PC-9 (cell line): ENCODE data around the gene AP2B1. TPM values are rescaled to one million over a fixed set of nuclear protein-coding genes. Genes with fewer than 3 reads are reported as not detected.

ENCODE experiments used
- BruUV-seq: library from RNA; stranded (reverse); fragments of 400-500 nt; replicated peaks from 2 replicates; lab custom pipeline; 2021; lab: Mats Ljungman, UMichigan
- CTCF ChIA-PET: fragments of 300-600 bp; sonication (Branson Sonifier 250); formaldehyde crosslinking; loops from one replicate; lab custom pipeline; 2022; ENCODE audit warnings: antibody characterized with exemption; lab: Charles Lee
- POLR2A ChIA-PET: fragments of 300-600 bp; sonication (Branson Sonifier 250); formaldehyde crosslinking; loops from one replicate; lab custom pipeline; 2022; ENCODE audit warnings: antibody characterized with exemption; ENCODE audit not compliant: unreplicated experiment; lab: Charles Lee
- DNase-seq, 2 experiments: peaks; one replicate each; pipeline versions ENCODE4 v3.0.0 to v3.0.0-alpha.2; 2015 to 2022; ENCODE audit warnings: mixed read lengths in 1 of 2
- H2AFZ ChIP-seq: fragments of 200-600 bp; sonication (generic); 2 replicates; pipeline ENCODE4 v1.8.1; 2017; ENCODE audit warnings: antibody characterized with exemption
- H3F3A ChIP-seq: fragments of 200-600 bp; sonication (generic); 2 replicates; pipeline ENCODE4 v1.8.1; 2017; ENCODE audit warnings: antibody characterized with exemption, mild to moderate bottlenecking, low read depth; ENCODE audit not compliant: insufficient read depth
- H3K27ac ChIP-seq: fragments of 200-600 bp; sonication (generic); 2 replicates; pipeline ENCODE4 v1.6.1; 2016; ENCODE audit warnings: mixed run types
- H3K27me3 ChIP-seq: fragments of 200-600 bp; sonication (generic); 2 replicates; pipeline ENCODE4 v1.6.1; 2016; ENCODE audit warnings: low read depth, mixed run types; ENCODE audit not compliant: insufficient read depth
- H3K36me3 ChIP-seq: fragments of 200-600 bp; sonication (generic); 2 replicates; pipeline ENCODE4 v1.6.1; 2016; ENCODE audit warnings: low read depth, mixed run types
- H3K4me1 ChIP-seq: fragments of 200-600 bp; sonication (generic); replicated peaks from 2 replicates; pipeline ENCODE4 v1.6.1; 2016; ENCODE audit warnings: mixed run types; ENCODE audit not compliant: insufficient read depth
- H3K4me2 ChIP-seq: fragments of 200-600 bp; sonication (generic); 2 replicates; pipeline ENCODE4 v1.6.1; 2017; ENCODE audit warnings: mixed run types
- H3K4me3 ChIP-seq: fragments of 200-600 bp; sonication (generic); 2 replicates; pipeline ENCODE4 v1.6.1; 2016; ENCODE audit warnings: mixed run types
- H3K79me2 ChIP-seq: fragments of 200-600 bp; sonication (generic); 2 replicates; pipeline ENCODE4 v1.6.1; 2017; ENCODE audit warnings: low read depth, mixed run types
- H3K9me2 ChIP-seq: fragments of 200-600 bp; sonication (generic); 2 replicates; pipeline ENCODE4 v1.8.1; 2017; ENCODE audit warnings: mild to moderate bottlenecking; ENCODE audit not compliant: insufficient read depth
- H3K9me3 ChIP-seq: fragments of 200-600 bp; sonication (generic); 2 replicates; pipeline ENCODE4 v1.8.1; 2016; ENCODE audit warnings: low read depth; ENCODE audit not compliant: insufficient read depth
- H4K20me1 ChIP-seq: fragments of 200-600 bp; sonication (generic); 2 replicates; pipeline ENCODE4 v1.8.1; 2017; ENCODE audit not compliant: insufficient read depth
- CTCF ChIP-seq: fragments of 200-600 bp; sonication (generic); conservative IDR thresholded peaks from 2 replicates; pipeline ENCODE4 v1.6.1; 2017; ENCODE audit warnings: mixed run types, antibody characterized with exemption, mild to moderate bottlenecking, moderate library complexity
- EZH2 ChIP-seq: fragments of 200-600 bp; sonication (generic); IDR thresholded peaks from 2 replicates; pipeline ENCODE4 v1.8.0; 2017; ENCODE audit warnings: antibody characterized with exemption, low read depth
- intact Hi-C: fragments of 100-400 bp; cut with micrococcal nuclease; formaldehyde crosslinking; loops from one replicate; pipeline ENCODE4 v1.10.0; 2022; ENCODE audit not compliant: unreplicated experiment
- total RNA-seq: library from RNA; stranded (reverse); gene quantifications from 2 replicates; pipeline ENCODE4 v1.2.3, GENCODE V29; 2021

Gene AP2B1
- total RNA-seq, 1 experiment from 2014 or later, result 186 TPM

DNA sequence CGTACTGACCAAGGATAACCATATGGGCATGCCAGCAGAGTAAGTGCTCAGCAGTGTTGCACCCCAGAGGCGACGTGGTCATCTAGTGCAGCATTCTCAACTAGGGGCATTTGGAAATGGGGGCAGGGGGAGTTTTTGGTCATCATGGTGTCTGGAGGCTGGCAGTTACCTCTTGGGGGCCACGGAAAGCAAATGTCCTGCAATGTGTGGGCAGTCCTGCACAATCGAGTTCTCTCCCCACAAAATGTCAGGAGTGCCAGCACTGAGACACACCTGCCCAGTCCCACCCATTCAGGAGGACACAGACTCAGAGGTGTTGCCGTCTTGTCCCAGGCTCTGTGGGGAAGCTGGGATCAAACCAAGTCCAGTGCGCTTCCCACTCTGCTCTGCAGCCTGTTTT is 147.3 kb downstream of the AP2B1 start:
- Histone ChIP-seq H3K9me3 (no peaks in the 10 kb centered on the region), H2AFZ (no peak overlapping the region), H3K4me3 (no peak overlapping the region), H3K27ac (no peak overlapping the region), H3K9me2 (no peaks in the 10 kb centered on the region), H3K79me2 (no peaks in the 10 kb centered on the region), H3K27me3 (peaks cover 25% of the 10 kb centered on the region), H3K4me1 (no peaks in the 10 kb centered on the region), H3K4me2 (no peak overlapping the region), H3F3A (no peaks in the 10 kb centered on the region), H3K36me3 (no peaks in the 10 kb centered on the region), H4K20me1 (no peaks in the 10 kb centered on the region; the same call in 1 of the 2 replicates)
- intact Hi-C loops, result no loop called here
- BruUV-seq, result no TSS peak
- POLR2A ChIA-PET, result interaction anchor here (0.5 kb wide), 1 partner anchor 12 kb away, joined by 5 read pairs; no protein-coding TSS in a partner anchor
- CTCF ChIA-PET, result no interaction called here
- DNase-seq, result no peak
- TF ChIP-seq EZH2, result no peak
- TF ChIP-seq CTCF, result no peak

GRCh38 chr17:35735036-35735805 is 148.1 kb downstream of the AP2B1 start:
- CTCF ChIA-PET, result no interaction called here
- no TSS peak for BruUV-seq
- intact Hi-C loops, result no loop called here

DNA sequence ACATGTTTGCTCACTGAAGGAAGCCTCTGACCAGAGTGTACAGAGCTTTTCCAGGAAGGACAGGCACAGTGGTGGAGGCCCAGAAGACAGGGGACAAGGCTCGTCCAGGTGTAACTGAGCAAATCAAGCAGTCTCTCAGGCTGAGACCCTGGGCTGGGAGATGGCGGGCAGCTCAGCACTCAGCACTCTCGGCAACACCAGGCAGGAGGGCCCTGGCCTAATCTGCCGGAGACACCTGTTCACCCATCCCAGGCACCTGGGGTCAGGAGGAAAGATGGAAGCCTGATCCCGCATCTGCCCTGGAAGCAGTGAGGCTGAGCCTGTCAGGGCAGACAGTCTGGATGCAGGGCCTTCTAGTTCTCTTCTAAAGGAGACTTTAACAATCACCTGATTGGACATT is 149.1 kb downstream of the AP2B1 start:
- Histone ChIP-seq H3K4me2 (no peak overlapping the region), H3K4me3 (no peak overlapping the region), H3K9me2 (no peaks in the 10 kb centered on the region), H3K36me3 (no peaks in the 10 kb centered on the region), H4K20me1 (no peaks in the 10 kb centered on the region; the same call in 1 of the 2 replicates), H3K4me1 (no peaks in the 10 kb centered on the region), H3F3A (no peaks in the 10 kb centered on the region), H3K79me2 (no peaks in the 10 kb centered on the region), H2AFZ (no peak overlapping the region), H3K9me3 (no peaks in the 10 kb centered on the region), H3K27me3 (peaks cover 44% of the 10 kb centered on the region), H3K27ac (no peak overlapping the region)
- no TSS peak for BruUV-seq
- ChIA-PET POLR2A (no interaction called here), CTCF (no interaction called here)
- intact Hi-C loops, result no loop called here
- TF ChIP-seq EZH2, result no peak
- TF ChIP-seq CTCF, result no peak
- no peak for DNase-seq

More at GRCh38 chr17:35735036-35735805, 148.1 kb downstream of the AP2B1 start:
- Histone ChIP-seq H2AFZ (no peak overlapping the region), H4K20me1 (no peaks in the 10 kb centered on the region; the same call in 1 of the 2 replicates), H3K27ac (no peak overlapping the region), H3K36me3 (no peaks in the 10 kb centered on the region), H3K79me2 (no peaks in the 10 kb centered on the region), H3K9me2 (no peaks in the 10 kb centered on the region), H3K9me3 (no peaks in the 10 kb centered on the region), H3K4me1 (no peaks in the 10 kb centered on the region), H3K4me2 (no peak overlapping the region), H3K4me3 (no peak overlapping the region), H3K27me3 (peaks cover 34% of the 10 kb centered on the region), H3F3A (no peaks in the 10 kb centered on the region)
- POLR2A ChIA-PET, result no interaction called here
- TF ChIP-seq EZH2, result no peak
- no peak for TF ChIP-seq CTCF
- DNase-seq, result no peak
